Endothelial cell (in vitro differentiated cells): ENCODE data around the gene PI4KA. TPM values are rescaled to one million over a fixed set of nuclear protein-coding genes. Genes with fewer than 3 reads are reported as not detected.

Source experiments
- DNase-seq: peaks from one replicate; pipeline ENCODE4 v3.0.0; 2021; ENCODE audit warnings: low spot score
- H3K27ac Mint-ChIP-seq: one replicate; pipeline ENCODE4 v1.8.0; 2021; ENCODE audit warnings: mixed read lengths, inconsistent platforms; ENCODE audit not compliant: unreplicated experiment
- H3K27me3 Mint-ChIP-seq: one replicate; pipeline ENCODE4 v1.8.0; 2021; ENCODE audit warnings: mild to moderate bottlenecking, moderate library complexity, mixed read lengths, inconsistent platforms; ENCODE audit not compliant: unreplicated experiment
- H3K36me3 Mint-ChIP-seq: one replicate; pipeline ENCODE4 v1.8.0; 2021; ENCODE audit warnings: mild to moderate bottlenecking, low read depth, mixed read lengths, inconsistent platforms; ENCODE audit not compliant: unreplicated experiment
- H3K4me1 Mint-ChIP-seq: one replicate; pipeline ENCODE4 v1.8.0; 2021; ENCODE audit warnings: mild to moderate bottlenecking, mixed read lengths, inconsistent platforms; ENCODE audit not compliant: unreplicated experiment
- H3K4me3 Mint-ChIP-seq: one replicate; pipeline ENCODE4 v1.8.0; 2021; ENCODE audit warnings: mild to moderate bottlenecking, mixed read lengths, inconsistent platforms; ENCODE audit not compliant: unreplicated experiment
- H3K9me3 Mint-ChIP-seq: one replicate; pipeline ENCODE4 v1.8.0; 2021; ENCODE audit warnings: mixed read lengths, inconsistent platforms; ENCODE audit not compliant: unreplicated experiment
- CTCF ChIP-seq: fragments of 200-600 bp; sonication (generic); IDR thresholded peaks from one replicate; pipeline ENCODE4 v1.5.0; 2021; ENCODE audit warnings: antibody characterized with exemption; ENCODE audit not compliant: unreplicated experiment
- total RNA-seq: library from RNA; stranded (reverse); fragmentation: NEBNext Ultra II Directional; extraction: Animal tissue kit (Norgen Biotek cat#: 25700); gene quantifications from one replicate; pipeline ENCODE4 v1.2.1, GENCODE V29; 2021; ENCODE audit not compliant: unreplicated experiment

The PI4KA gene
- total RNA-seq, 1 donor from 2014 or later, result 65.3 TPM

- Mint-ChIP-seq H3K4me1 (no peaks in the 10 kb centered on the region), H3K27me3 (no peaks in the 10 kb centered on the region), H3K4me3 (no peak overlapping the region), H3K9me3 (no peaks in the 10 kb centered on the region), H3K27ac (no peak overlapping the region), H3K36me3 (peaks cover 32% of the 10 kb centered on the region)
- no peak for TF ChIP-seq CTCF
- DNase-seq, result no peak
These were observed 42.1 kb downstream of the PI4KA start for GRCh38 chr22:20816559-20816958.

- Mint-ChIP-seq H3K27me3 (no peaks in the 10 kb centered on the region), H3K4me1 (no peaks in the 10 kb centered on the region), H3K27ac (no peak overlapping the region), H3K4me3 (no peak overlapping the region), H3K36me3 (peaks cover 42% of the 10 kb centered on the region), H3K9me3 (no peaks in the 10 kb centered on the region)
- no peak for DNase-seq
- no peak for TF ChIP-seq CTCF
These were observed 43.0 kb downstream of the PI4KA start for GRCh38 chr22:20815477-20816050.

GRCh38 chr22:20814221-20814808 is 44.3 kb downstream of the PI4KA start:
- H3K4me3 Mint-ChIP-seq, result no peak overlapping the region
- TF ChIP-seq CTCF, result no peak
- H3K9me3 Mint-ChIP-seq, result no peaks in the 10 kb centered on the region
- no peak for DNase-seq
- H3K36me3 Mint-ChIP-seq, result peaks cover 40% of the 10 kb centered on the region
- no peaks in the 10 kb centered on the region for H3K4me1 Mint-ChIP-seq
- H3K27me3 Mint-ChIP-seq, result no peaks in the 10 kb centered on the region
- H3K27ac Mint-ChIP-seq, result no peak overlapping the region

GRCh38 chr22:20813056-20813455 is 45.6 kb downstream of the PI4KA start:
- Mint-ChIP-seq H3K27ac (no peak overlapping the region), H3K36me3 (peaks cover 38% of the 10 kb centered on the region)
- TF ChIP-seq CTCF, result no peak

GRCh38 chr22:20811971-20812660 is 46.5 kb downstream of the PI4KA start:
- H3K4me3 Mint-ChIP-seq, result no peak overlapping the region
- no peak overlapping the region for H3K27ac Mint-ChIP-seq
- no peak for DNase-seq
- no peaks in the 10 kb centered on the region for H3K9me3 Mint-ChIP-seq
- H3K27me3 Mint-ChIP-seq, result no peaks in the 10 kb centered on the region
- H3K4me1 Mint-ChIP-seq, result no peaks in the 10 kb centered on the region
- peaks cover 36% of the 10 kb centered on the region for H3K36me3 Mint-ChIP-seq
- TF ChIP-seq CTCF, result no peak

More at GRCh38 chr22:20813056-20813455, 45.6 kb downstream of the PI4KA start:
- Mint-ChIP-seq H3K4me3 (no peak overlapping the region), H3K9me3 (no peaks in the 10 kb centered on the region), H3K27me3 (no peaks in the 10 kb centered on the region), H3K4me1 (no peaks in the 10 kb centered on the region)
- no peak for DNase-seq
